Measurements from ENCODE around the gene KRTAP2-3.

GRCh38 chr17:41024697-41025096 lies 35.2 kb downstream of the KRTAP2-3 start:
- TF ChIP-seq CTCF (IDR thresholded peaks at IDR 0.05 in 8 of 11, conservative IDR thresholded peaks at IDR 0.05 in 3 of 11) (no peak), POLR2AphosphoS5 (IDR thresholded peaks at IDR 0.05) (no peak), POLR2A (IDR thresholded peaks at IDR 0.05) (no peak)

All from spleen (tissue), 7 donors.